Common myeloid progenitor, CD34-positive (primary cell): ENCODE measurements around the gene TENT5C. TPM values are rescaled to one million over a fixed set of nuclear protein-coding genes. Genes with fewer than 3 reads are reported as not detected.
"Not testable (repeated sequence)": the region's sequence is repeated elsewhere in the genome, so short reads cannot be mapped to it uniquely, and the experiment has no call there.

Experiments
- CTCF ChIA-PET: fragments of 350-600 bp; sonication (Branson Sonifier 250); formaldehyde crosslinking; loops from one replicate; lab custom pipeline; 2021; ENCODE audit warnings: antibody characterized with exemption; lab: Charles Lee
- POLR2A ChIA-PET: fragments of 350-600 bp; sonication (Branson Sonifier 250); formaldehyde crosslinking; loops from one replicate; lab custom pipeline; 2021; ENCODE audit warnings: antibody characterized with exemption; lab: Charles Lee
- DNase-seq, 3 donors: peaks; one replicate each; pipeline versions ENCODE4 v3.0.0 to v3.0.0-alpha.2; 2013
- H3K27ac ChIP-seq, 2 experiments: 1 replicate in 1 of 2; 2 replicates in 1 of 2; pipeline ENCODE4 v1.7.0; 2013; ENCODE audit warnings: inconsistent platforms in 2 of 2, low read length in 2 of 2, mild to moderate bottlenecking in 2 of 2, low read depth in 1 of 2, moderate library complexity in 1 of 2; ENCODE audit not compliant: severe bottlenecking in 2 of 2, insufficient read depth in 1 of 2, poor library complexity in 1 of 2
- H3K27me3 ChIP-seq, 5 experiments: replicated peaks in 2 of 5; 1 replicate in 3 of 5; 2 replicates in 2 of 5; pipeline versions ENCODE4 v1.6.1 to v1.7.0; 2013; ENCODE audit warnings: low read length in 4 of 5, mild to moderate bottlenecking in 2 of 5, moderate library complexity in 2 of 5, inconsistent platforms in 1 of 5; ENCODE audit not compliant: insufficient read depth in 5 of 5, control insufficient read depth in 4 of 5
- H3K36me3 ChIP-seq, 4 experiments: 1 replicate in 2 of 4; 2 replicates in 2 of 4; pipeline versions ENCODE4 v1.6.1 to v1.7.0; 2013; ENCODE audit warnings: low read length in 3 of 4, control low read depth in 1 of 4, mild to moderate bottlenecking in 1 of 4; ENCODE audit not compliant: control insufficient read depth in 4 of 4, insufficient read depth in 4 of 4
- H3K4me1 ChIP-seq, 4 experiments: 1 replicate in 3 of 4; 2 replicates in 1 of 4; pipeline versions ENCODE4 v1.6.1 to v1.7.1; 2013; ENCODE audit warnings: low read length in 3 of 4, mild to moderate bottlenecking in 3 of 4, control low read depth in 1 of 4, inconsistent platforms in 1 of 4, moderate library complexity in 1 of 4; ENCODE audit not compliant: control insufficient read depth in 4 of 4, insufficient read depth in 4 of 4; ENCODE audit errors: control extremely low read depth in 1 of 4
- H3K4me3 ChIP-seq, 7 experiments: 1 replicate in 4 of 7; 2 replicates in 3 of 7; pipeline versions ENCODE4 v1.5.1 to v1.7.0; 2013; ENCODE audit warnings: mild to moderate bottlenecking in 7 of 7, low read length in 6 of 7, moderate library complexity in 6 of 7, inconsistent platforms in 2 of 7, low read depth in 2 of 7, control low read depth in 1 of 7; ENCODE audit not compliant: insufficient read depth in 4 of 7, control insufficient read depth in 1 of 7; ENCODE audit errors: extremely low read depth in 1 of 7
- H3K9me3 ChIP-seq, 5 experiments: 1 replicate in 4 of 5; 2 replicates in 1 of 5; pipeline versions ENCODE4 v1.6.1 to v1.7.1; 2013; ENCODE audit warnings: low read length in 4 of 5, mild to moderate bottlenecking in 2 of 5, inconsistent platforms in 1 of 5, low read depth in 1 of 5, moderate library complexity in 1 of 5; ENCODE audit not compliant: control insufficient read depth in 4 of 5, insufficient read depth in 2 of 5; ENCODE audit errors: control extremely low read depth in 1 of 5
- WGBS: methylation state at CpG from one replicate; pipeline ENCODE4 v1.1.5; 2013; ENCODE audit not compliant: insufficient coverage; 5-methylcytosine and 5-hydroxymethylcytosine counted together
- polyA plus RNA-seq: library from polyadenylated mRNA; unstranded; fragments of 120-200 nt; gene quantifications from one replicate; pipeline ENCODE4 v1.2.1, GENCODE V29; 2013

TENT5C gene
- 12.8 TPM for polyA plus RNA-seq

- Histone ChIP-seq H3K27me3 (peaks cover 0 to 3% (median 0%) of the 10 kb centered on the region in 5 experiments), H3K4me3 (peak within 1 kb of the TSS; percentile 69 to 98 (median 88)), H3K36me3 (peaks cover 0 to 3% (median 0%) of the 10 kb centered on the region in 4 experiments), H3K9me3 (no peaks in the 10 kb centered on the region), H3K27ac (peak within 1 kb of the TSS; percentile 85 to 92), H3K4me1 (peaks cover 9 to 57% (median 30%) of the 10 kb centered on the region in 4 experiments)
- ChIA-PET CTCF (interaction anchor here (1.0 to 1.4 kb wide), 2 partner anchors 21 to 73 kb away, joined by 3 read pairs; no protein-coding TSS in a partner anchor), POLR2A (interaction anchor here (0.7 to 1.5 kb wide), 8 partner anchors 9 to 148 kb away, joined by 3 to 7 read pairs (median 3); no protein-coding TSS in a partner anchor)
- DNase-seq: peak; percentile 97 to 99 (median 98)
- WGBS: under 1% methylated on average over 73 of the region's 79 CpGs
Measured at GRCh38 chr1:117605774-117606648, at the start of gene TENT5C. TENT5C (plus strand) TSS chr1:117606048; CDS start chr1:117622869, 16,821 bp downstream.

DNA sequence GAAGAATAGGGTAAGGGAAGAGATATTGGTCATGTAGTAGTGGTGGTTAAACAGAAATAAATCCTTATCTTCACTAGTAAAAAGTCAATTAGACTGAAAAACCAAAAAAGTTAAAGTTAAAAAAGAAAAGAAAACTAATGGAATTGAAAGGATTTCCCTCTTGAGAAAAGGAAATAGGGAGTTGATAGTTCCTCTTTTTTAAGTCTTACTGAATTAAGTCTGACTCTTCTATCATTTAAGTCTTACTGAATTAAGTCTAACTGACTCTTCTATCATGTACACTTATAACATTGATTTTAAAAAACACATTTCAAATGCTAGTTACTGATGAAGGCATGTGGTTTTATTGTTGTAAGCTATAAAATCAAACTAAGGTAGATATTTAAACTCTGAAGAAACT lies 49.5 kb upstream of the TENT5C start:
- CTCF ChIA-PET: interaction anchor here (0.9 to 1.6 kb wide), 3 partner anchors 16 to 202 kb away, joined by 3 read pairs; no protein-coding TSS in a partner anchor
- no peaks in the 10 kb centered on the region for H3K36me3 ChIP-seq
- POLR2A ChIA-PET: no interaction called here
- H3K27ac ChIP-seq: no peak overlapping the region
- H3K9me3 ChIP-seq: peaks cover 0 to 3% (median 0%) of the 10 kb centered on the region in 5 experiments
- peak in 1 of 3 donors; percentile 14 for DNase-seq
- peaks cover 0 to 7% (median 0%) of the 10 kb centered on the region in 4 experiments for H3K4me1 ChIP-seq
- no peaks in the 10 kb centered on the region for H3K27me3 ChIP-seq
- no peak overlapping the region for H3K4me3 ChIP-seq

DNA sequence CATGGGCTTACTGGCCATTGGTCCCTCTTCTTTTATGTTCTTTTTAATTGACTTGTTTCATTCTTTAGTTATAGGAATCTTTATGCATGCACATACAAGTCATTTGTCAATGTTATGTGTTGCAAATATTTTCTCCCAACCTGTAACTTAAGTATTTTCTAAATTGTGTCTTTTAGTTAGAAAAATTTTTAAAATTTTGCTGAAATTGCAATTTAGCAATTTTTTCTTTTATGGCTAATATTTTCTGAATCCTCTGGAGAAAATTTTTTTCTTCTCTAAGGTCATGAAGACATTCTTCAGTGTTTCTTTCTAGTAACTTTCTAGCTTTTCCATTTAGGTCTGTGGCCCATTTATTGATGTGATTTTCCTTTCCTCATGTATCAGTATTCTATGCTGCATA lies 48.9 kb upstream of the TENT5C start:
- no peaks in the 10 kb centered on the region for H3K36me3 ChIP-seq
- ChIA-PET CTCF (interaction anchor here (0.9 to 1.1 kb wide), 2 partner anchors 18 to 201 kb away, joined by 3 read pairs; no protein-coding TSS in a partner anchor), POLR2A (no interaction called here)

GRCh38 chr1:117558451-117558850 lies 47.4 kb upstream of the TENT5C start:
- CTCF ChIA-PET: interaction anchor here (1.3 kb wide), 1 partner anchor 9 kb away, joined by 4 read pairs; no protein-coding TSS in a partner anchor
- H3K4me3 ChIP-seq, DNase-seq, H3K27me3 ChIP-seq, H3K36me3 ChIP-seq, H3K27ac ChIP-seq, POLR2A ChIA-PET, H3K9me3 ChIP-seq: not testable (repeated sequence)
- H3K4me1 ChIP-seq: peaks cover 0 to 18% (median 0%) of the 10 kb centered on the region in 4 experiments

More for the DNA sequence above, 48.9 kb upstream of the TENT5C start:
- no peak for DNase-seq
- Histone ChIP-seq H3K27me3 (no peaks in the 10 kb centered on the region), H3K9me3 (peaks cover 0 to 3% (median 0%) of the 10 kb centered on the region in 5 experiments), H3K4me3 (no peak overlapping the region), H3K27ac (no peak overlapping the region), H3K4me1 (peaks cover 0 to 7% (median 0%) of the 10 kb centered on the region in 4 experiments)

GRCh38 chr1:117559139-117559538 lies 46.7 kb upstream of the TENT5C start:
- Histone ChIP-seq H3K27ac (no peak overlapping the region), H3K4me1 (peaks cover 0 to 25% (median under 1%) of the 10 kb centered on the region in 4 experiments), H3K4me3 (no peak overlapping the region), H3K27me3 (no peaks in the 10 kb centered on the region), H3K36me3 (no peaks in the 10 kb centered on the region), H3K9me3 (peaks cover 0 to 3% (median 0%) of the 10 kb centered on the region in 5 experiments)
- no peak for DNase-seq
- CTCF ChIA-PET: interaction anchor here (1.3 kb wide), 1 partner anchor 10 kb away, joined by 4 read pairs; no protein-coding TSS in a partner anchor
- POLR2A ChIA-PET: no interaction called here
- WGBS: 100% methylated on average over 3 of the region's 3 CpGs

- POLR2A ChIA-PET: interaction anchor here (0.6 kb wide), 1 partner anchor 18 kb away, joined by 10 read pairs; no protein-coding TSS in a partner anchor
- CTCF ChIA-PET: no interaction called here
Measured at GRCh38 chr1:117559985-117560384, 45.9 kb upstream of the TENT5C start.

More at GRCh38 chr1:117559985-117560384, 45.9 kb upstream of the TENT5C start:
- Histone ChIP-seq H3K36me3 (no peaks in the 10 kb centered on the region), H3K9me3 (peaks cover 0 to 3% (median 0%) of the 10 kb centered on the region in 5 experiments), H3K27ac (no peak overlapping the region), H3K4me1 (peaks cover 0 to 33% (median 7%) of the 10 kb centered on the region in 4 experiments), H3K27me3 (no peaks in the 10 kb centered on the region), H3K4me3 (no peak overlapping the region)
- WGBS: 100% methylated on average over 2 of the region's 3 CpGs
- DNase-seq: no peak
